Vagina (tissue), 2 donors: ENCODE measurements around the gene REEP1. TPM values are rescaled to one million over a fixed set of nuclear protein-coding genes. Genes with fewer than 3 reads are reported as not detected.

ENCODE experiments used
- DNase-seq, 2 donors: peaks; one replicate each; pipeline ENCODE4 v3.0.0-alpha.2; 2017; ENCODE audit errors: extremely low spot score in 2 of 2
- H3K27ac ChIP-seq: fragments of 200-600 bp; sonication (generic); one replicate; pipeline ENCODE4 v1.5.1; 2019
- H3K27me3 ChIP-seq: fragments of 200-600 bp; sonication (generic); one replicate; pipeline ENCODE4 v1.5.1; 2019
- H3K36me3 ChIP-seq, 2 donors: fragments of 200-600 bp; sonication (generic); one replicate each; pipeline ENCODE4 v1.5.1; 2017 to 2019
- H3K4me1 ChIP-seq: fragments of 200-600 bp; sonication (generic); one replicate; pipeline ENCODE4 v1.5.1; 2019
- H3K4me3 ChIP-seq, 2 donors: fragments of 200-600 bp; sonication (generic); 1 replicate in 1 of 2; 2 replicates in 1 of 2; pipeline ENCODE4 v1.5.1; 2016 to 2019
- H3K9me3 ChIP-seq: fragments of 200-600 bp; sonication (generic); one replicate; pipeline ENCODE4 v1.5.1; 2019
- POLR2A ChIP-seq, 2 donors: fragments of 450-650 bp; IDR thresholded peaks; one replicate each; pipeline ENCODE4 v1.6.1; 2017; ENCODE audit warnings: antibody characterized with exemption in 2 of 2, mild to moderate bottlenecking in 2 of 2, moderate library complexity in 2 of 2
- POLR2AphosphoS5 ChIP-seq, 2 donors: sonication (generic); formaldehyde crosslinking; IDR thresholded peaks; one replicate each; pipeline ENCODE4 v1.9.0; 2017; ENCODE audit warnings: antibody characterized with exemption in 2 of 2, mild to moderate bottlenecking in 2 of 2, low read depth in 1 of 2; ENCODE audit not compliant: insufficient read depth in 1 of 2
- intact Hi-C: fragments of 100-400 bp; cut with DNase I; formaldehyde crosslinking; loops from one replicate; pipeline ENCODE4 v1.15.1; 2023
- total RNA-seq: library from RNA; depleted of rRNA; stranded (reverse); fragments of >200 nt; gene quantifications from one replicate; pipeline ENCODE4 v1.2.3, GENCODE V29; 2016
- TF ChIP-seq, protein P1 (sequence below), 3 experiments: fragments of 450-650 bp in 2 of 3; fragments of 200-600 bp in 1 of 3; sonication (generic) in 1 of 3; IDR thresholded peaks; one replicate each; pipeline ENCODE4 v1.5.1; 2017 to 2019; ENCODE audit warnings: antibody characterized with exemption in 3 of 3, mild to moderate bottlenecking in 2 of 3, moderate library complexity in 2 of 3

Gene REEP1
- total RNA-seq, 1 donor from 2014 or later = 13.5 TPM

DNA sequence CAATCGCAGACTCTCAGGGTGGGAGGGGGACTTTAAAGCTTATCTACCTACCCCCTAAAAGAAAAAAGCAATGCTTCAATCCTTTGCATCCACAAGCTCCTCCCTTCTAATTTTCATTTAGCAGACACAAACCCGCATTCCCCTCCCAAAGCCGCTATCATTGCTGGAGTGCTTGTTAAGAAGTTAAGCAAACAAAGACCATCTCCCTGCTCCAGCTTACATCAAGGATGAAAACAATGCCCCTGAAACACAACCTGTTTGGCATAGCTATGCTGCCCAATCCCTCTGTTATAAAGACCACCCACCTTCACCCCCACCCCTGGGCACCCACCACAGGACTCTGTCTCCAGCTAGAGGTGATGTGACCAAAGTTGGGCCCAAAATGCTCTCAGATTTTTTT lies 33.0 kb downstream of the REEP1 start:
- H3K27me3 ChIP-seq = no peaks in the 10 kb centered on the region
- H3K4me1 ChIP-seq = peaks cover 23% of the 10 kb centered on the region
- no peak for TF ChIP-seq POLR2AphosphoS5 (IDR thresholded peaks at IDR 0.05; ENCODE audit: insufficient read depth in 1 of 2, low read depth in 1 of 2)
- no peak for TF ChIP-seq POLR2A (IDR thresholded peaks at IDR 0.05)
- TF ChIP-seq, protein P1, sequence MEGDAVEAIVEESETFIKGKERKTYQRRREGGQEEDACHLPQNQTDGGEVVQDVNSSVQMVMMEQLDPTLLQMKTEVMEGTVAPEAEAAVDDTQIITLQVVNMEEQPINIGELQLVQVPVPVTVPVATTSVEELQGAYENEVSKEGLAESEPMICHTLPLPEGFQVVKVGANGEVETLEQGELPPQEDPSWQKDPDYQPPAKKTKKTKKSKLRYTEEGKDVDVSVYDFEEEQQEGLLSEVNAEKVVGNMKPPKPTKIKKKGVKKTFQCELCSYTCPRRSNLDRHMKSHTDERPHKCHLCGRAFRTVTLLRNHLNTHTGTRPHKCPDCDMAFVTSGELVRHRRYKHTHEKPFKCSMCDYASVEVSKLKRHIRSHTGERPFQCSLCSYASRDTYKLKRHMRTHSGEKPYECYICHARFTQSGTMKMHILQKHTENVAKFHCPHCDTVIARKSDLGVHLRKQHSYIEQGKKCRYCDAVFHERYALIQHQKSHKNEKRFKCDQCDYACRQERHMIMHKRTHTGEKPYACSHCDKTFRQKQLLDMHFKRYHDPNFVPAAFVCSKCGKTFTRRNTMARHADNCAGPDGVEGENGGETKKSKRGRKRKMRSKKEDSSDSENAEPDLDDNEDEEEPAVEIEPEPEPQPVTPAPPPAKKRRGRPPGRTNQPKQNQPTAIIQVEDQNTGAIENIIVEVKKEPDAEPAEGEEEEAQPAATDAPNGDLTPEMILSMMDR (IDR thresholded peaks at IDR 0.05) = no peak
- H3K27ac ChIP-seq = no peak overlapping the region
- no peaks in the 10 kb centered on the region for H3K36me3 ChIP-seq
- no peak for DNase-seq
- H3K9me3 ChIP-seq = no peaks in the 10 kb centered on the region
- intact Hi-C loops = no loop called here
- no peak overlapping the region for H3K4me3 ChIP-seq

DNA sequence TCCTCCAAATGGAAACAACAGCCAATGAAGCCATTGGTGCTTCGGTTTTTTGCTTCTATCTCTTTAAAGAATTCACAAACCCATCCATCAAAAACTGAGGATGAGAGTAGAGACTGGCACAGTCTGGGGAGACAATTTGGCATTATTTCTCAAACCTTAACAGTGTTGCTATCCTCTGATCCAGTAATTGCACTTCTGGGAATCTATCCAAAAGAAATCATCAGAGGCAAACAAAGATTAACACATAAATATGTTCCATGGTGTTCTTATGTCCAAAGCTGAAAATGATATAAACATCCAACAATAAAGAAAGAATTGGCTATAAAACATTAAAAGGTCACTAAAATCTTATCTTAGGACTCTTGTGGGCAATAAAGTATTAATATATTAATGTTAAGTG lies 35.1 kb downstream of the REEP1 start:
- H3K4me3 ChIP-seq = no peak overlapping the region
- no peaks in the 10 kb centered on the region for H3K27me3 ChIP-seq
- H3K27ac ChIP-seq = no peak overlapping the region
- TF ChIP-seq, protein P1 (IDR thresholded peaks at IDR 0.05) = no peak
- TF ChIP-seq POLR2A (IDR thresholded peaks at IDR 0.05) (no peak), POLR2AphosphoS5 (IDR thresholded peaks at IDR 0.05; ENCODE audit: insufficient read depth in 1 of 2, low read depth in 1 of 2) (no peak)
- intact Hi-C loops = no loop called here
- no peaks in the 10 kb centered on the region for H3K9me3 ChIP-seq
- no peaks in the 10 kb centered on the region for H3K36me3 ChIP-seq
- DNase-seq = no peak
- H3K4me1 ChIP-seq = peaks cover 29% of the 10 kb centered on the region

DNA sequence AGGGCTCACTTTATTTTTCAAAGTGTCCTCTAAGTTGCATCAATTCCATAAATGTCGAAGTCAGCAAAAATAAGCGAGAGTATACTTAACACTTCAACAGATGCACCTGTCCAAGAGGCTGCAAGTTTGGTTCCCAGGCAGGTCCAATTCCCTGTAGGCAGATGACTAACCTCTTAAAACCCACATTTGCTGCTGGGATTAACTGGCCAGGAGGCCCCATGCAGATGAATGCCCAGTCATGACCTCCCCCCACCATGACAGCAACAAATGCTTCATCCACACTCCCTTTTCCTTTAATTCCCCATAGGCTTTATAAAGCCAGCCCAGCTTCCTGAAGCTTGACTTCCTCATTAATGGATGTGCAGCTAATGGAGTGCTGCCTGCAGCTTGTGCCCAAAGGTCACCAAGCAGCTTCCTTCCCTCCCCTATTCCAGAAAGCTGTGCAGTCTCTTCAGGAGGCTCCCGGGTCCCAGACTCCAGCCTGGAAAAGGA lies 35.7 kb downstream of the REEP1 start:
- DNase-seq = peak in 1 of 2 donors; percentile 79
- H3K27ac ChIP-seq = no peak overlapping the region
- no peaks in the 10 kb centered on the region for H3K36me3 ChIP-seq
- H3K4me1 ChIP-seq = peaks cover 29% of the 10 kb centered on the region
- intact Hi-C loops = no loop called here
- TF ChIP-seq POLR2A (IDR thresholded peaks at IDR 0.05) (no peak), POLR2AphosphoS5 (IDR thresholded peaks at IDR 0.05; ENCODE audit: insufficient read depth in 1 of 2, low read depth in 1 of 2) (no peak)
- TF ChIP-seq, protein P1 (IDR thresholded peaks at IDR 0.05) = no peak
- H3K4me3 ChIP-seq = no peak overlapping the region
- no peaks in the 10 kb centered on the region for H3K9me3 ChIP-seq
- H3K27me3 ChIP-seq = no peaks in the 10 kb centered on the region

DNA sequence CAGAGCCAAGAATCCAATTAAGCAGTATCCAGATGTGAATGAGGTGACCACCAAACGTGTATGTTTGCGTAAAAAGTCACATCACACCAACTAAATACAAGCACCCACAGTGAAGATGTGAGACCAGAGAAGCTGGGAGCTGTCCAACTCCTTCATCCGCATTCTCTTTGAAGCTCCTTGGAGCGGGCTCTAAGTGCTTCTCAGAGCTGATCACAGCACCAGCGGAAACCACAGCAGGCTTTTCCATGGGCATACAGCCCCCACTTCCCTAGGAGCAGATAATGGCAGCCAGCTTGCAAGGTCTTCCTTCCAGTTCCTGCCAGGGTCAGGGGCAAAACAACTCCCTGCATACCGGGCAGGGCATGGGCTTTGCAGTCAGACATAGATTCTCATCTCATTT lies 36.4 kb downstream of the REEP1 start:
- no peaks in the 10 kb centered on the region for H3K9me3 ChIP-seq
- TF ChIP-seq POLR2A (IDR thresholded peaks at IDR 0.05) (no peak), POLR2AphosphoS5 (IDR thresholded peaks at IDR 0.05; ENCODE audit: insufficient read depth in 1 of 2, low read depth in 1 of 2) (no peak)
- TF ChIP-seq, protein P1 (IDR thresholded peaks at IDR 0.05) = no peak
- DNase-seq = peak in 1 of 2 donors; percentile 54
- H3K36me3 ChIP-seq = no peaks in the 10 kb centered on the region
- H3K4me3 ChIP-seq = no peak overlapping the region
- no peak overlapping the region for H3K27ac ChIP-seq
- H3K27me3 ChIP-seq = no peaks in the 10 kb centered on the region
- intact Hi-C loops = no loop called here
- peaks cover 29% of the 10 kb centered on the region for H3K4me1 ChIP-seq

DNA sequence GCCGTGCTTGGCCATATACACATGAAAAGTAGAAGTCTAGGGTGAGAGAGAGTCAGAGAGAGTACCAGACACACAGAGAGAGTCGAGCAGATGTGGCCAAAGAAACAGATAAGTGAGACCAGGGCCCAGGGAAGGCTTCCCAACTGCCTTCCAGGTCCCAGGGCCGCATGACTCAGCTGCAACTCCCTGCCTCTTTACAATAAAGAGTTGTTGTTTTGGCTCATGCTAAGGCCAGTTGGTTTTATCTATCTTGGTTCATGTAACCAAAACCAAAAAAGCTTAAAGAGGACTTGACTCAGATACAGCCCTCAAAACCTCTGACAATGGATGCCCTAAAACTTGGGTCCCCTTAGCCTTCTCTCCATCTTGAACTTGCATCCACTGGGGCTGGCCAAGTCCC lies 36.9 kb downstream of the REEP1 start:
- no peaks in the 10 kb centered on the region for H3K27me3 ChIP-seq
- intact Hi-C loops = no loop called here

More for the DNA sequence above, 36.9 kb downstream of the REEP1 start:
- peak in 1 of 2 donors; percentile 67 for DNase-seq
- Histone ChIP-seq H3K4me3 (no peak overlapping the region), H3K27ac (no peak overlapping the region), H3K9me3 (no peaks in the 10 kb centered on the region), H3K36me3 (no peaks in the 10 kb centered on the region), H3K4me1 (peaks cover 25% of the 10 kb centered on the region)
- TF ChIP-seq POLR2A (IDR thresholded peaks at IDR 0.05) = no peak
